Hepatocyte (in vitro differentiated cells): ENCODE measurements around the gene LMX1B. TPM values are rescaled to one million over a fixed set of nuclear protein-coding genes. Genes with fewer than 3 reads are reported as not detected.
A peak's percentile ranks its signal among the peaks of the same experiment; 100 is the strongest.
"Not testable (repeated sequence)": the region's sequence is repeated elsewhere in the genome, so short reads cannot be mapped to it uniquely, and the experiment has no call there.

Experiments used
- DNase-seq: peaks from one replicate; pipeline ENCODE4 v3.0.0-alpha.2; 2016; ENCODE audit warnings: low spot score
- H2AFZ ChIP-seq: fragments of 200-600 bp; sonication (generic); 2 replicates; pipeline ENCODE4 v1.6.0; 2016; ENCODE audit warnings: antibody characterized with exemption, mild to moderate bottlenecking
- H3K27ac ChIP-seq: fragments of 200-600 bp; sonication (generic); 2 replicates; pipeline ENCODE4 v1.5.1; 2016; ENCODE audit warnings: mild to moderate bottlenecking
- H3K27me3 ChIP-seq: fragments of 200-600 bp; sonication (generic); 2 replicates; pipeline ENCODE4 v1.6.1; 2016
- H3K36me3 ChIP-seq: fragments of 200-600 bp; sonication (generic); replicated peaks from 2 replicates; pipeline ENCODE4 v1.5.1; 2016; ENCODE audit warnings: low read depth; ENCODE audit not compliant: insufficient read depth
- H3K4me1 ChIP-seq: fragments of 200-600 bp; sonication (generic); 2 replicates; pipeline ENCODE4 v1.5.1; 2016; ENCODE audit warnings: mild to moderate bottlenecking, moderate library complexity; ENCODE audit not compliant: insufficient read depth
- H3K4me2 ChIP-seq: fragments of 200-600 bp; sonication (generic); 2 replicates; pipeline ENCODE4 v1.6.0; 2016
- H3K4me3 ChIP-seq: fragments of 200-600 bp; sonication (generic); 2 replicates; pipeline ENCODE4 v1.5.1; 2016; ENCODE audit warnings: mild to moderate bottlenecking
- H3K79me2 ChIP-seq: fragments of 200-600 bp; sonication (generic); 2 replicates; pipeline ENCODE4 v1.6.0; 2017; ENCODE audit warnings: mild to moderate bottlenecking
- H3K9me2 ChIP-seq: fragments of 200-600 bp; sonication (generic); replicated peaks from 2 replicates; pipeline ENCODE4 v1.6.0; 2017; ENCODE audit warnings: mild to moderate bottlenecking; ENCODE audit not compliant: insufficient read depth
- H3K9me3 ChIP-seq: fragments of 200-600 bp; sonication (generic); 2 replicates; pipeline ENCODE4 v1.5.1; 2016; ENCODE audit warnings: low read depth, mild to moderate bottlenecking
- H4K20me1 ChIP-seq: fragments of 200-600 bp; sonication (generic); 2 replicates; pipeline ENCODE4 v1.6.0; 2016; ENCODE audit warnings: mild to moderate bottlenecking; ENCODE audit not compliant: insufficient read depth, poor library complexity, severe bottlenecking
- EZH2 ChIP-seq: fragments of 200-600 bp; sonication (generic); IDR thresholded peaks from 2 replicates; pipeline ENCODE4 v1.6.1; 2016; ENCODE audit warnings: antibody characterized with exemption, mild to moderate bottlenecking, borderline replicate concordance
- EZH2phosphoT487 ChIP-seq: fragments of 200-600 bp; sonication (generic); IDR thresholded peaks from one replicate; pipeline ENCODE4 v1.6.1; 2018; ENCODE audit warnings: antibody characterized with exemption, mild to moderate bottlenecking, low read depth, moderate library complexity; ENCODE audit not compliant: unreplicated experiment, severe bottlenecking
- WGBS: methylation state at CpG from one replicate; pipeline ENCODE4 v1.1.6; 2016; ENCODE audit warnings: low lambda C conversion rate; ENCODE audit errors: missing lambda C conversion rate; 5-methylcytosine and 5-hydroxymethylcytosine counted together
- polyA plus RNA-seq: library from polyadenylated mRNA; unstranded; fragments of >200 nt; fragmentation: Nextera tagmentation; extraction: Ambion mirVana; gene quantifications from 2 replicates; pipeline ENCODE4 v1.2.1, GENCODE V29; 2016
- total RNA-seq: library from RNA; depleted of rRNA; stranded (reverse); fragments of >200 nt; gene quantifications from 2 replicates; pipeline ENCODE4 v1.2.3, GENCODE V29; 2014
- TF ChIP-seq, protein P1 (sequence below): fragments of 200-600 bp; sonication (generic); IDR thresholded peaks from 2 replicates; pipeline ENCODE4 v1.5.1; 2016; ENCODE audit warnings: antibody characterized with exemption, mild to moderate bottlenecking; ENCODE audit not compliant: poor library complexity

Gene LMX1B
- total and polyA plus RNA-seq, 2 experiments from 2014 or later: 0.16 TPM; not detected in 1

DNA sequence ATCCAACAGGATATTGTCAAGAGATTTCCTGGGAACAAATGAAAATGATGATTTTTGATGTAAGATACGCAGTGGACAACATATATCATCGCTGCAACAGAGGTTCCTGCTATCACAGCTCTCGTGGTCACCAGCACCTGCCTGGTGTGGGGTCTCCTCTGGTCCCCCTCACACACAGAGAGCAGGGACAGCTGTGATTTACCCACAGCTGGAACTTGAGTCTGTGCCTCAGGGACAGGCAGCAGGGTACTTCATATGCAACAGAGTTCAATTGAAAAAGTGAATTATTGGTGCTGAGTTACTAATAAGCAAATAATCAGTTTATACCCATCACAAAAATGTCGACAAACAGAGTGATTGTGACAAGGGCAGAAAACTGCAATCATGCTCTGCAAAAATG is 93.4 kb downstream of the LMX1B start:
- H3K9me3 ChIP-seq: no peaks in the 10 kb centered on the region
- DNase-seq: no peak
- WGBS: 81% methylated on average over 4 of the region's 4 CpGs
- no peaks in the 10 kb centered on the region for H4K20me1 ChIP-seq
- H3K4me1 ChIP-seq: peaks cover 6% of the 10 kb centered on the region
- no peak overlapping the region for H3K27ac ChIP-seq
- no peaks in the 10 kb centered on the region for H3K79me2 ChIP-seq
- H3K9me2 ChIP-seq: no peaks in the 10 kb centered on the region
- H3K36me3 ChIP-seq: no peaks in the 10 kb centered on the region
- no peak overlapping the region for H2AFZ ChIP-seq
- TF ChIP-seq, protein P1, sequence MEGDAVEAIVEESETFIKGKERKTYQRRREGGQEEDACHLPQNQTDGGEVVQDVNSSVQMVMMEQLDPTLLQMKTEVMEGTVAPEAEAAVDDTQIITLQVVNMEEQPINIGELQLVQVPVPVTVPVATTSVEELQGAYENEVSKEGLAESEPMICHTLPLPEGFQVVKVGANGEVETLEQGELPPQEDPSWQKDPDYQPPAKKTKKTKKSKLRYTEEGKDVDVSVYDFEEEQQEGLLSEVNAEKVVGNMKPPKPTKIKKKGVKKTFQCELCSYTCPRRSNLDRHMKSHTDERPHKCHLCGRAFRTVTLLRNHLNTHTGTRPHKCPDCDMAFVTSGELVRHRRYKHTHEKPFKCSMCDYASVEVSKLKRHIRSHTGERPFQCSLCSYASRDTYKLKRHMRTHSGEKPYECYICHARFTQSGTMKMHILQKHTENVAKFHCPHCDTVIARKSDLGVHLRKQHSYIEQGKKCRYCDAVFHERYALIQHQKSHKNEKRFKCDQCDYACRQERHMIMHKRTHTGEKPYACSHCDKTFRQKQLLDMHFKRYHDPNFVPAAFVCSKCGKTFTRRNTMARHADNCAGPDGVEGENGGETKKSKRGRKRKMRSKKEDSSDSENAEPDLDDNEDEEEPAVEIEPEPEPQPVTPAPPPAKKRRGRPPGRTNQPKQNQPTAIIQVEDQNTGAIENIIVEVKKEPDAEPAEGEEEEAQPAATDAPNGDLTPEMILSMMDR: no peak
- TF ChIP-seq EZH2phosphoT487: no peak
- no peak for TF ChIP-seq EZH2
- H3K27me3 ChIP-seq: peaks cover 19% of the 10 kb centered on the region
- no peak overlapping the region for H3K4me3 ChIP-seq
- no peak overlapping the region for H3K4me2 ChIP-seq

DNA sequence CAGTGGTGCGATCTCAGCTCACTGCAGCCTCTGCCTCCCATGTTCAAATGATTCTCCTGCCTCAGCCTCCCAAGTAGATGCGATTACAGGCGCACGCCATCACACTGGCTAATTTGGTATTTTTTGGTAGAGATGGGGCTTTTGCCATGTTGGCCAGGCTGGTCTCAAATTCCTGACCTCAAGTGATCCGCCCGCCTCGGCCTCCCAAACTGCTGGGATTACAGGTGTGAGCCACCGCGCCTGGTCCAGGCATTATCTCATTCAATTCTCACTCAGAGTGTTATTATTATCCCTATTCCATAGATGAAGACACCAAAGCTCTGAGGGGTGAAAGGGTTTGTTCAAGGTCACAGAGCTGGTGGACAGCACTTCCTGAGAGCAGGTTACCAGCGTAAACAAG is 94.0 kb downstream of the LMX1B start:
- not testable (repeated sequence) for DNase-seq
- 97% methylated on average over 10 of the region's 10 CpGs for WGBS
- peaks cover 19% of the 10 kb centered on the region for H3K27me3 ChIP-seq

DNA sequence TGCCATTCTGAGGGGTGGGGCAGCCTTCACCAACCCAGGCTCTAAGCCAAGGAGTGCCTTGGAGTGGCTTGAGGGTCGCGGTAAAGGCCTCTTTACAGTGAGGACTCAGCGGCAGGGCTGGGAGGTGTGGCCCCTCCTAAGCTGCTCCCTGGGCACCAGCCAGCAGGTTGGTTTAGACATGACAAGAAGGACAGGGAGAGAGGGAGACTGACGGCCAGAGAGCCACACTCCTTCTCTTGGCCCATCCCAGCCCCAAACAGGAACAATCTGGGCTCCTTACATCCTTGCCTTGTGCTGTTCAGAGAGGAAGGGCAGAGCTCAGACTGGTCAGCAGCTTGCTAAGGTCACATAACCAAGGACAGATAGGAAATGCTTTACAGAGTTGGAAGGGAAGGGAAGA is 94.5 kb downstream of the LMX1B start:
- H3K9me3 ChIP-seq: no peaks in the 10 kb centered on the region
- H3K36me3 ChIP-seq: no peaks in the 10 kb centered on the region
- H3K4me1 ChIP-seq: peaks cover 6% of the 10 kb centered on the region
- H2AFZ ChIP-seq: no peak overlapping the region
- H3K9me2 ChIP-seq: no peaks in the 10 kb centered on the region
- no peaks in the 10 kb centered on the region for H3K79me2 ChIP-seq
- H3K27me3 ChIP-seq: peaks cover 19% of the 10 kb centered on the region
- no peaks in the 10 kb centered on the region for H4K20me1 ChIP-seq
- WGBS: 71% methylated on average over 4 of the region's 4 CpGs
- H3K4me2 ChIP-seq: no peak overlapping the region
- H3K4me3 ChIP-seq: no peak overlapping the region
- TF ChIP-seq EZH2phosphoT487 (no peak), EZH2 (no peak)
- TF ChIP-seq, protein P1: no peak
- peak; percentile 3 for DNase-seq
- H3K27ac ChIP-seq: no peak overlapping the region

More for the DNA sequence above, 94.0 kb downstream of the LMX1B start:
- not testable (repeated sequence) for H3K79me2 ChIP-seq, H2AFZ ChIP-seq, H3K9me3 ChIP-seq, H3K9me2 ChIP-seq, H3K36me3 ChIP-seq, H3K4me1 ChIP-seq, H4K20me1 ChIP-seq, H3K4me3 ChIP-seq, H3K4me2 ChIP-seq, H3K27ac ChIP-seq

DNA sequence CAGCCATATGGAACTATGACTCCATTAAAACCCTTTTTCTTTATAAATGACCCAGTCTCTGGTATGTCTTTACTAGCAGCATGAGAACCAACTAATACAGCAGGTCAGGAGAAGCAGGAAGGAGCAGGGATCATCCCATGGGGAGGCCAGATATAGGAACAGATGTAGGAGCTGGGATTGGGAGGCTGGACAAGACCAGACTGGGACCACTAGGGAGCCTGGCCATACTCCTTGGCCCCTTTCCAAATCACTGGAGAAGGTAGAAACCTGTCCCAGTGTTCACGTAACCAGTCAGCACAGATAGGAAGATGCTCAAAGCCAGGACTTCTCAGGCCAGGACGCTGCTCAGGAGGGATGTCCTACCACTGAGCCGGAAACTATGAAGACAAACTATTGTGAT is 95.5 kb downstream of the LMX1B start:
- H3K9me2 ChIP-seq: no peaks in the 10 kb centered on the region
- no peak overlapping the region for H3K4me2 ChIP-seq
- peaks cover 24% of the 10 kb centered on the region for H3K27me3 ChIP-seq
- no peaks in the 10 kb centered on the region for H3K9me3 ChIP-seq
- no peaks in the 10 kb centered on the region for H3K79me2 ChIP-seq
- no peak overlapping the region for H3K4me3 ChIP-seq
- H4K20me1 ChIP-seq: no peaks in the 10 kb centered on the region
- peaks cover 6% of the 10 kb centered on the region for H3K4me1 ChIP-seq
- H3K36me3 ChIP-seq: no peaks in the 10 kb centered on the region
- H3K27ac ChIP-seq: no peak overlapping the region
- TF ChIP-seq EZH2: no peak
- TF ChIP-seq, protein P1: no peak
- peak; percentile 2 for DNase-seq
- 92% methylated on average over 3 of the region's 3 CpGs for WGBS
- H2AFZ ChIP-seq: no peak overlapping the region
